Tibial nerve (tissue), 4 donors: Measurements from ENCODE around the gene CCDC180. TPM values are rescaled to one million over a fixed set of nuclear protein-coding genes. Genes with fewer than 3 reads are reported as not detected.

Source experiments
- DNase-seq, 2 donors: peaks; one replicate each; pipeline ENCODE4 v3.0.0-alpha.2; 2019; ENCODE audit warnings: low spot score in 2 of 2
- H3K27ac ChIP-seq, 4 donors: fragments of 200-600 bp; sonication (generic) in 3 of 4; one replicate each; pipeline ENCODE4 v1.5.1; 2017 to 2019; ENCODE audit warnings: mild to moderate bottlenecking in 1 of 4
- H3K27me3 ChIP-seq, 2 donors: fragments of 200-600 bp; sonication (generic) in 1 of 2; one replicate each; pipeline versions ENCODE4 v1.5.1 to v1.6.0; 2017 to 2019
- H3K36me3 ChIP-seq, 3 donors: fragments of 200-600 bp; sonication (generic); one replicate each; pipeline ENCODE4 v1.5.1; 2018 to 2019
- H3K4me1 ChIP-seq, 4 donors: fragments of 200-600 bp; sonication (generic) in 3 of 4; one replicate each; pipeline ENCODE4 v1.5.1; 2017 to 2019
- H3K4me3 ChIP-seq, 4 donors: fragments of 200-600 bp; sonication (generic) in 3 of 4; one replicate each; pipeline ENCODE4 v1.5.1; 2017 to 2019; ENCODE audit warnings: mild to moderate bottlenecking in 1 of 4, moderate library complexity in 1 of 4
- H3K9me3 ChIP-seq, 4 donors: fragments of 200-600 bp; sonication (generic) in 3 of 4; one replicate each; pipeline ENCODE4 v1.5.1; 2017 to 2019
- EP300 ChIP-seq, 2 donors: sonication (generic); formaldehyde crosslinking; IDR thresholded peaks; one replicate each; pipeline ENCODE4 v1.6.1; 2017; ENCODE audit warnings: antibody characterized with exemption in 2 of 2, mild to moderate bottlenecking in 1 of 2
- POLR2A ChIP-seq, 2 donors: fragments of 450-650 bp; IDR thresholded peaks; one replicate each; pipeline ENCODE4 v1.6.1; 2017; ENCODE audit warnings: antibody characterized with exemption in 2 of 2, mild to moderate bottlenecking in 2 of 2, moderate library complexity in 2 of 2
- WGBS, 2 donors: methylation state at CpG; one replicate each; pipeline ENCODE4 v1.1.5; 2018; 5-methylcytosine and 5-hydroxymethylcytosine counted together
- small RNA-seq: library from RNA; depleted of rRNA; stranded (forward); fragments of <200 nt; gene quantifications from one replicate; pipeline ENCODE3, GENCODE V24; 2016
- total RNA-seq, 4 donors: library from RNA; depleted of rRNA; stranded (reverse); fragments of >200 nt; gene quantifications; one replicate each; pipeline ENCODE4 v1.1.0, GENCODE V29; 2016
- TF ChIP-seq, protein P1 (sequence below), 5 experiments: fragments of 200-600 bp in 3 of 5; fragments of 450-650 bp in 2 of 5; sonication (generic) in 3 of 5; IDR thresholded peaks; one replicate each; pipeline ENCODE4 v1.5.1; 2016 to 2019; ENCODE audit warnings: antibody characterized with exemption in 5 of 5, mild to moderate bottlenecking in 3 of 5, moderate library complexity in 2 of 5

Gene CCDC180
- total RNA-seq, 4 donors from 2014 or later = 6.0 to 14.0 (median 11.7) TPM

DNA sequence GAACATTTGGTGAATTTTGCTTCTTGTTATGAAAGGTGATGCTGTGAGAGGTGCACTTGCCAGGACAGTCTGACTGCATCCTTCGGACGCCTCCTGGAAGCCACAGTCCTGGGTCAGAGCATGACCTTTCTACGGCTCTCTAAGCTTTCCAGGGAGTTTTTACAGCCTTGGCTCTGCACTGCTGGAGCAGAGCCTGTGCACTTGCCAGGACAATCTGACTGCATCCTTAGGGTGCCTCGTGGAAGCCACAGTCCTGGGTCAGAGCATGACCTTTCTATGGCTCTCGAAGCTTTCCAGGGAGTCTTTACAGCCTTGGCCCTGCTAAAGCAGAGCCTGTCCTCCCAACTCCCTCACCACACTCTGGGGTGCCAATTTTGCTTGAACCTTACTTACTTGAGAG lies 49.6 kb downstream of the CCDC180 start:
- no peak for TF ChIP-seq POLR2A (IDR thresholded peaks at IDR 0.05)
- TF ChIP-seq, protein P1, sequence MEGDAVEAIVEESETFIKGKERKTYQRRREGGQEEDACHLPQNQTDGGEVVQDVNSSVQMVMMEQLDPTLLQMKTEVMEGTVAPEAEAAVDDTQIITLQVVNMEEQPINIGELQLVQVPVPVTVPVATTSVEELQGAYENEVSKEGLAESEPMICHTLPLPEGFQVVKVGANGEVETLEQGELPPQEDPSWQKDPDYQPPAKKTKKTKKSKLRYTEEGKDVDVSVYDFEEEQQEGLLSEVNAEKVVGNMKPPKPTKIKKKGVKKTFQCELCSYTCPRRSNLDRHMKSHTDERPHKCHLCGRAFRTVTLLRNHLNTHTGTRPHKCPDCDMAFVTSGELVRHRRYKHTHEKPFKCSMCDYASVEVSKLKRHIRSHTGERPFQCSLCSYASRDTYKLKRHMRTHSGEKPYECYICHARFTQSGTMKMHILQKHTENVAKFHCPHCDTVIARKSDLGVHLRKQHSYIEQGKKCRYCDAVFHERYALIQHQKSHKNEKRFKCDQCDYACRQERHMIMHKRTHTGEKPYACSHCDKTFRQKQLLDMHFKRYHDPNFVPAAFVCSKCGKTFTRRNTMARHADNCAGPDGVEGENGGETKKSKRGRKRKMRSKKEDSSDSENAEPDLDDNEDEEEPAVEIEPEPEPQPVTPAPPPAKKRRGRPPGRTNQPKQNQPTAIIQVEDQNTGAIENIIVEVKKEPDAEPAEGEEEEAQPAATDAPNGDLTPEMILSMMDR (IDR thresholded peaks at IDR 0.05) = no peak
- no peak for TF ChIP-seq EP300 (IDR thresholded peaks at IDR 0.05)
- Histone ChIP-seq H3K4me1 (no peaks in the 10 kb centered on the region), H3K27ac (no peak overlapping the region), H3K36me3 (peaks cover 0 to 75% (median 0%) of the 10 kb centered on the region in 3 donors), H3K4me3 (no peak overlapping the region), H3K27me3 (no peaks in the 10 kb centered on the region), H3K9me3 (no peaks in the 10 kb centered on the region)
- no peak for DNase-seq
- WGBS, 2 donors = 34 to 53% methylated on average over 5 of the region's 5 CpGs

Small RNA genes lying within 50 kb of the gene (small RNA-seq; reads per million reads assigned to genes)
- gene AL512590.2 (not detected), gene CCDC180 (not detected)

Other genes starting within 250 kb of the CCDC180 start
- 10 to 100 TPM in 3 of 4 donors, 1 to 10 TPM in 1; 9.6 to 18.4 (median 10.8) TPM for gene TDRD7, start 104.4 kb downstream of the CCDC180 start, total RNA-seq
- 10 to 100 TPM; 30.0 to 47.0 (median 36.0) TPM for gene TMOD1, start 194.0 kb downstream of the CCDC180 start, total RNA-seq